ENCODE measurements around the gene ZBTB7C. TPM values are rescaled to one million over a fixed set of nuclear protein-coding genes. Genes with fewer than 3 reads are reported as not detected.

Gene ZBTB7C
- total and polyA plus RNA-seq, 2 of the 8 experiments (the other 6 are each of a cell fraction or from before 2014, with no cell fraction given): 0.15 to 0.45 TPM

DNA sequence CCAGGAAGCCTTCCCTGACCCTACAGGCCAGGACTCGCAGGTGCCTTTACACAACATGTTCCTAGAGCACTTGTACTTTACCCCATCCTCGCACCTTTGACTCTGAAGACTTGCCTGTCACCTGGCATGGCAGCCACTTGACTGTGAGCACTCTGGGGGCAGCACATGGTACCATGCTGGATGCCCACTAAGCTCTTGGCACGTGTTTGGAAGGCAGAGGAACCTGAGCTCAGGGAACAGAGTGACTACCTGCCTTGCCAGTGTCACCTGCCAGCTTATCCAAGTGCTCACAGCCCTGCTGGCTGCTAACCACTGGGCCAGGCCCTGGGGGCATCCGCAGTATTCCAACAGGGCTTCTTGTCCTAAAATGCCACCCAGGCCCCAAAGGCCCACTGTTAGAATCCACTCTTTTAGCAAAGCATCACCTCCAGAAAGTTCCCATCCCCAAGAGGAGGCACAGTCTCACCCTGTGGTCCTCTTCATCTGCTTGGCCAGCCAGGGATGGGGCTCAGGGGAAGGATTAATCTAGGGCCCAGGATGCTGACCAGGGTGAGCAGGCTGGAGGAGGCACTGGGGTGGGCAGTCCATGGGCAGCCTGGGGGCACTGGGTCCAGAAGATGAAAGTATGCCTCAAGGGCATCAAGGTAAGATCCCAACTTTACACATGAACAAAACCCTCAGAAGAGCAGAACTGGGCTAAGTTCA lies 57.0 kb downstream of the ZBTB7C start (continued):
- TF ChIP-seq, protein P1, sequence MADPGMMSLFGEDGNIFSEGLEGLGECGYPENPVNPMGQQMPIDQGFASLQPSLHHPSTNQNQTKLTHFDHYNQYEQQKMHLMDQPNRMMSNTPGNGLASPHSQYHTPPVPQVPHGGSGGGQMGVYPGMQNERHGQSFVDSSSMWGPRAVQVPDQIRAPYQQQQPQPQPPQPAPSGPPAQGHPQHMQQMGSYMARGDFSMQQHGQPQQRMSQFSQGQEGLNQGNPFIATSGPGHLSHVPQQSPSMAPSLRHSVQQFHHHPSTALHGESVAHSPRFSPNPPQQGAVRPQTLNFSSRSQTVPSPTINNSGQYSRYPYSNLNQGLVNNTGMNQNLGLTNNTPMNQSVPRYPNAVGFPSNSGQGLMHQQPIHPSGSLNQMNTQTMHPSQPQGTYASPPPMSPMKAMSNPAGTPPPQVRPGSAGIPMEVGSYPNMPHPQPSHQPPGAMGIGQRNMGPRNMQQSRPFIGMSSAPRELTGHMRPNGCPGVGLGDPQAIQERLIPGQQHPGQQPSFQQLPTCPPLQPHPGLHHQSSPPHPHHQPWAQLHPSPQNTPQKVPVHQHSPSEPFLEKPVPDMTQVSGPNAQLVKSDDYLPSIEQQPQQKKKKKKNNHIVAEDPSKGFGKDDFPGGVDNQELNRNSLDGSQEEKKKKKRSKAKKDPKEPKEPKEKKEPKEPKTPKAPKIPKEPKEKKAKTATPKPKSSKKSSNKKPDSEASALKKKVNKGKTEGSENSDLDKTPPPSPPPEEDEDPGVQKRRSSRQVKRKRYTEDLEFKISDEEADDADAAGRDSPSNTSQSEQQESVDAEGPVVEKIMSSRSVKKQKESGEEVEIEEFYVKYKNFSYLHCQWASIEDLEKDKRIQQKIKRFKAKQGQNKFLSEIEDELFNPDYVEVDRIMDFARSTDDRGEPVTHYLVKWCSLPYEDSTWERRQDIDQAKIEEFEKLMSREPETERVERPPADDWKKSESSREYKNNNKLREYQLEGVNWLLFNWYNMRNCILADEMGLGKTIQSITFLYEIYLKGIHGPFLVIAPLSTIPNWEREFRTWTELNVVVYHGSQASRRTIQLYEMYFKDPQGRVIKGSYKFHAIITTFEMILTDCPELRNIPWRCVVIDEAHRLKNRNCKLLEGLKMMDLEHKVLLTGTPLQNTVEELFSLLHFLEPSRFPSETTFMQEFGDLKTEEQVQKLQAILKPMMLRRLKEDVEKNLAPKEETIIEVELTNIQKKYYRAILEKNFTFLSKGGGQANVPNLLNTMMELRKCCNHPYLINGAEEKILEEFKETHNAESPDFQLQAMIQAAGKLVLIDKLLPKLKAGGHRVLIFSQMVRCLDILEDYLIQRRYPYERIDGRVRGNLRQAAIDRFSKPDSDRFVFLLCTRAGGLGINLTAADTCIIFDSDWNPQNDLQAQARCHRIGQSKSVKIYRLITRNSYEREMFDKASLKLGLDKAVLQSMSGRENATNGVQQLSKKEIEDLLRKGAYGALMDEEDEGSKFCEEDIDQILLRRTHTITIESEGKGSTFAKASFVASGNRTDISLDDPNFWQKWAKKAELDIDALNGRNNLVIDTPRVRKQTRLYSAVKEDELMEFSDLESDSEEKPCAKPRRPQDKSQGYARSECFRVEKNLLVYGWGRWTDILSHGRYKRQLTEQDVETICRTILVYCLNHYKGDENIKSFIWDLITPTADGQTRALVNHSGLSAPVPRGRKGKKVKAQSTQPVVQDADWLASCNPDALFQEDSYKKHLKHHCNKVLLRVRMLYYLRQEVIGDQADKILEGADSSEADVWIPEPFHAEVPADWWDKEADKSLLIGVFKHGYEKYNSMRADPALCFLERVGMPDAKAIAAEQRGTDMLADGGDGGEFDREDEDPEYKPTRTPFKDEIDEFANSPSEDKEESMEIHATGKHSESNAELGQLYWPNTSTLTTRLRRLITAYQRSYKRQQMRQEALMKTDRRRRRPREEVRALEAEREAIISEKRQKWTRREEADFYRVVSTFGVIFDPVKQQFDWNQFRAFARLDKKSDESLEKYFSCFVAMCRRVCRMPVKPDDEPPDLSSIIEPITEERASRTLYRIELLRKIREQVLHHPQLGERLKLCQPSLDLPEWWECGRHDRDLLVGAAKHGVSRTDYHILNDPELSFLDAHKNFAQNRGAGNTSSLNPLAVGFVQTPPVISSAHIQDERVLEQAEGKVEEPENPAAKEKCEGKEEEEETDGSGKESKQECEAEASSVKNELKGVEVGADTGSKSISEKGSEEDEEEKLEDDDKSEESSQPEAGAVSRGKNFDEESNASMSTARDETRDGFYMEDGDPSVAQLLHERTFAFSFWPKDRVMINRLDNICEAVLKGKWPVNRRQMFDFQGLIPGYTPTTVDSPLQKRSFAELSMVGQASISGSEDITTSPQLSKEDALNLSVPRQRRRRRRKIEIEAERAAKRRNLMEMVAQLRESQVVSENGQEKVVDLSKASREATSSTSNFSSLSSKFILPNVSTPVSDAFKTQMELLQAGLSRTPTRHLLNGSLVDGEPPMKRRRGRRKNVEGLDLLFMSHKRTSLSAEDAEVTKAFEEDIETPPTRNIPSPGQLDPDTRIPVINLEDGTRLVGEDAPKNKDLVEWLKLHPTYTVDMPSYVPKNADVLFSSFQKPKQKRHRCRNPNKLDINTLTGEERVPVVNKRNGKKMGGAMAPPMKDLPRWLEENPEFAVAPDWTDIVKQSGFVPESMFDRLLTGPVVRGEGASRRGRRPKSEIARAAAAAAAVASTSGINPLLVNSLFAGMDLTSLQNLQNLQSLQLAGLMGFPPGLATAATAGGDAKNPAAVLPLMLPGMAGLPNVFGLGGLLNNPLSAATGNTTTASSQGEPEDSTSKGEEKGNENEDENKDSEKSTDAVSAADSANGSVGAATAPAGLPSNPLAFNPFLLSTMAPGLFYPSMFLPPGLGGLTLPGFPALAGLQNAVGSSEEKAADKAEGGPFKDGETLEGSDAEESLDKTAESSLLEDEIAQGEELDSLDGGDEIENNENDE (IDR thresholded peaks at IDR 0.05; ENCODE audit: insufficient replicate concordance, low read length): no peak
